ENCODE measurements around the gene PGGT1B. TPM values are rescaled to one million over a fixed set of nuclear protein-coding genes. Genes with fewer than 3 reads are reported as not detected.

The PGGT1B gene
- total and polyA plus RNA-seq, 9 of the 15 experiments (the other 6 are each of a cell fraction or from before 2014, with no cell fraction given): 5.3 to 33.7 (median 19.8) TPM

DNA sequence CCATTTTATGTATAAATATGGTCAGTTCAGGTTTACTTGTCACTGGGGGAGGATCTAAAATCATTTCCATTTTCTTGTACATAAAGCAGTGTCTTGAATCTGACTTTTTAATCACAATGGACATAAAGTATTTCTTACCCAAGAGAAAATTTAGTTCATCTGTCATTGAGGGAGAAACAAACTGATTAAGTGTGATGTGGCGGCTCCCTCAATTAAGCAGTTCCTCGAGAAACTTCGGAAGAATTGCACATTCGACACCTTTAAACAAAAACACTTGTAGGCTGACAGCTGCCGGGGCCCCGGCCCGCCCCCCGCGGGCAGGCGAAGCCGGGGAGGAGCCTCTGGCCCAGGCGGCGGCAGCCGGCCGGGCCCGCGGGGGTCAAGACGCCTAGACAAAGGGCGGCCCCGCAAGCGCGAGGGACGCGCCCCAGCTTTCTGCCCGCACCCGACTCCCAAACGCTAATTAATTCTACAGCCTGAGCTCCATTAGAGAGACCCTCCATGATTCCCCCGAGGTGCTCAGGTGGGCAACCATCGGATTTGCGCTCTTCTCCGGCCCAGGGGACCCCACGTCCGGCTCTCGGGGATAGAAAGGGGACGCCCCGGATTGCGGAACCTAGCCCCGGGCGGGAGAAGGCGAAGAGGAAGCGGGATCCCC lies 93.7 kb downstream of the PGGT1B start (continued):
- TF ChIP-seq HMGN3 (IDR thresholded peaks at IDR 0.05; ENCODE audit: borderline replicate concordance, extremely low read depth, insufficient read length, low read depth, low read length) (peak; percentile 10), ZBTB7A (IDR thresholded peaks at IDR 0.05; ENCODE audit: borderline replicate concordance, control insufficient read depth, low read depth, low read length) (0 out of 2 replicates have a peak, but pooled peaks have one; percentile 12), E2F6 (IDR thresholded peaks at IDR 0.05; ENCODE audit: borderline replicate concordance in 1 of 2, extremely low read depth in 1 of 2, insufficient read depth in 1 of 2, insufficient read length in 1 of 2, low read depth in 1 of 2, low read length in 1 of 2, poor library complexity in 1 of 2, severe bottlenecking in 1 of 2) (peak in 1 of 2 experiments; percentile 46), SIN3A (IDR thresholded peaks at IDR 0.05; ENCODE audit: borderline replicate concordance in 2 of 2, control insufficient read depth in 1 of 2, low read depth in 2 of 2, low read length in 2 of 2) (no peak), SPI1 (IDR thresholded peaks at IDR 0.05; ENCODE audit: borderline replicate concordance, low read depth, low read length) (peak; percentile 24; the same call in 1 of the 2 replicates)

GRCh38 chr5:115166744-115167393 lies 95.8 kb downstream of the PGGT1B start:
- CTCF ChIA-PET (ENCODE audit: low intra/inter-chr PET ratio): no interaction called here
- ATAC-seq (no peak), DNase-seq (ENCODE audit: extremely low read depth in 1 of 4, low spot score in 3 of 4) (no peak), FAIRE-seq (no peak)
- H3K4me3 ChIP-seq: no peak overlapping the region
- H2AFZ ChIP-seq (ENCODE audit: low read depth, low read length): no peak overlapping the region
- H3K27me3 ChIP-seq (ENCODE audit: control insufficient read depth in 2 of 2, insufficient read depth in 2 of 2, low read length in 2 of 2): peaks cover 0 to 11% of the 10 kb centered on the region in 2 experiments; a peak in 2 of 5 replicates
- POLR2A ChIA-PET: interaction anchor here (0.6 kb wide), 1 partner anchor 1431 kb away, joined by 4 read pairs; no protein-coding TSS in a partner anchor
- no peaks in the 10 kb centered on the region for H3K79me2 ChIP-seq (ENCODE audit: control insufficient read depth, insufficient read depth, low read length)
- no peaks in the 10 kb centered on the region for H3K9me1 ChIP-seq (ENCODE audit: control insufficient read depth, insufficient read depth, low read length)
- no peak overlapping the region for H3K4me2 ChIP-seq (ENCODE audit: insufficient read depth, low read length)
- peaks cover 0 to 20% of the 10 kb centered on the region in 2 experiments; a peak in 2 of 5 replicates for H3K4me1 ChIP-seq (replicated peaks in 1 of 2; ENCODE audit: control insufficient read depth in 2 of 2, insufficient read depth in 2 of 2, low read length in 2 of 2)
- no peaks in the 10 kb centered on the region for H4K20me1 ChIP-seq (replicated peaks; ENCODE audit: control insufficient read depth, insufficient read depth, low read length)
- H3K9me3 ChIP-seq (replicated peaks; ENCODE audit: control insufficient read depth, insufficient read depth, low read depth, low read length): no peaks in the 10 kb centered on the region
- no peak overlapping the region for H3K9ac ChIP-seq (ENCODE audit: insufficient read depth in 1 of 2, low read depth in 2 of 2, low read length in 2 of 2)
- no TSS peak for BruUV-seq (replicated peaks)
- H3K36me3 ChIP-seq (ENCODE audit: control insufficient read depth, insufficient read depth, low read length): no peaks in the 10 kb centered on the region
- intact Hi-C loops (cut with micrococcal nuclease): no loop called here
- in situ Hi-C loops (cut with MboI): no loop called here
- no peak overlapping the region for H3K27ac ChIP-seq (ENCODE audit: extremely low read depth, low read depth, low read length)
- 7% methylated on average over 12 of the region's 12 CpGs for WGBS (ENCODE audit: insufficient coverage, low coverage, missing lambda C conversion rate)
- TF ChIP-seq, protein P1, sequence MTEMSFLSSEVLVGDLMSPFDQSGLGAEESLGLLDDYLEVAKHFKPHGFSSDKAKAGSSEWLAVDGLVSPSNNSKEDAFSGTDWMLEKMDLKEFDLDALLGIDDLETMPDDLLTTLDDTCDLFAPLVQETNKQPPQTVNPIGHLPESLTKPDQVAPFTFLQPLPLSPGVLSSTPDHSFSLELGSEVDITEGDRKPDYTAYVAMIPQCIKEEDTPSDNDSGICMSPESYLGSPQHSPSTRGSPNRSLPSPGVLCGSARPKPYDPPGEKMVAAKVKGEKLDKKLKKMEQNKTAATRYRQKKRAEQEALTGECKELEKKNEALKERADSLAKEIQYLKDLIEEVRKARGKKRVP (CRISPR knock-in tag; IDR thresholded peaks at IDR 0.05): no peak
- TF ChIP-seq ZNF408 (CRISPR knock-in tag; IDR thresholded peaks at IDR 0.05; ENCODE audit: low read depth): no peak
- no peak for TF ChIP-seq MCM7 (IDR thresholded peaks at IDR 0.05)
- TF ChIP-seq YBX1 (IDR thresholded peaks at IDR 0.05): no peak
- no peak for TF ChIP-seq KDM2B (CRISPR knock-in tag; IDR thresholded peaks at IDR 0.05)
- no peak for TF ChIP-seq MAFF (IDR thresholded peaks at IDR 0.05; ENCODE audit: low read length)
- TF ChIP-seq PHF20 (IDR thresholded peaks at IDR 0.05; ENCODE audit: partially characterized antibody): no peak
- TF ChIP-seq ZNF232 (CRISPR knock-in tag; IDR thresholded peaks at IDR 0.05): no peak
- TF ChIP-seq UBTF (IDR thresholded peaks at IDR 0.05; ENCODE audit: borderline replicate concordance in 1 of 2, low read depth in 2 of 2, low read length in 2 of 2): no peak
- no peak for TF ChIP-seq DIDO1 (tag; IDR thresholded peaks at IDR 0.05; ENCODE audit: low read depth)
